DMS114 treated with DMSO at 0.1 percent for 48 hours (cell line): ENCODE measurements around the gene EIF5B.

ENCODE experiments used
- DNase-seq: peaks from one replicate; lab custom pipeline; 2025; ENCODE audit not compliant: unreplicated experiment; lab: John Stamatoyannopoulos, UW

EIF5B gene

DNA sequence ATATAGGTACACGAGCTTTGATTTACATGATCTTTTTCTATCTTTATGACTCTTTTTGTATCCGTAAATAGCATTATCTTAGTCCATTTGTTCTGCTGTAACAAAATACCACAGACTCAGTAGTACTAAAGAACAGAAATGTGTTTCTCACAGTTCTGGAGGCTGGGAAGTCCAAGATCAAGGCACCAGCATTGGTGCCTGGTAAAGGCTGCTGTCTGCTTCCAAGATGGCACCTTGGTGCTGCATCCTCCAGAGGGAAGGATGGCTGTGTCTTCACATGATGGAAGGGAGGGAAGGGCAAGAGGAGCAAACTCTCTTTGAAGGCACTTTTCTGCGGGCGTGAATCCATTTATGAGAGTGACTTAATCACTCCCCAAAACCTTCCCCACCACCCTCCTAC, 36.0 kb downstream of the EIF5B start:
- DNase-seq: no peak

DNA sequence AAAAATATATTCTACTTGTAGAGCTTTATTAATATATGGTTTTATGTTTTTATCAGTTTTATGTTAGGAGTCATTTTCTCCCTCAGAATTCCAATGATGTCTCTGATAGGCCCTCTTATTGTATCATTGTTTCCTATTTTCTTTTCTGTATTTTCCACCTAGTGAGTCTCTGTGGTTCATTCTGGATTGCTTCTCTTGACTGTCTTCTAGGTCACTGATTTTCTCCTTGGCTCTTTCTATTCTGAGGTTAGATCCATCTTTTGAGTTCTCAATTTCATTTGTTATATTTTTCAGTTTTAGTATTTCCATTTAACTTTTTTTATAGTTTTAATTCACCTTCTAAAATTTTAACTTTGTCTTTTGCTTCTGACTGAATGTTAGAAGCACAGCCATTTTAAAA, 37.6 kb downstream of the EIF5B start:
- DNase-seq: no peak

GRCh38 chr2:99376254-99376864, 39.2 kb downstream of the EIF5B start:
- DNase-seq: no peak

DNA sequence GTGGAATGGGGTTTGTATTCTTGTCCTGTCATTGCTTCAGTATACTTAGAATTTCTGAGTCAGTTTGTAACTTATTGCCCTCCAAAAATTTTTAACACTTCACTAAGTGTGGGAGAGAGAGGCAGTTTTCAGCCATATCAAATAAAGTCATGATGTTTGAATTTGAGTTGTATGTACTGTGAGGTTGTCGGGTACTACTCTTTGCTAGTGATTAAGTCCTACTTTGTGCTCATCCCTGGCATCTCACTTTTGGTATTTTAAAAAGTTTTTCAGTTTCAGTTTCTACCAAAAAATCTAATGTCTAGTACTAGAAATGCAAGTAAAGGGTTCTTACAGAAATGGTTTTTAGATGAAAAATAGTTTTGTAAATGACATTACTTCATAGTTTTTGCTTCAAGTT, 40.7 kb downstream of the EIF5B start:
- DNase-seq: no peak

DNA sequence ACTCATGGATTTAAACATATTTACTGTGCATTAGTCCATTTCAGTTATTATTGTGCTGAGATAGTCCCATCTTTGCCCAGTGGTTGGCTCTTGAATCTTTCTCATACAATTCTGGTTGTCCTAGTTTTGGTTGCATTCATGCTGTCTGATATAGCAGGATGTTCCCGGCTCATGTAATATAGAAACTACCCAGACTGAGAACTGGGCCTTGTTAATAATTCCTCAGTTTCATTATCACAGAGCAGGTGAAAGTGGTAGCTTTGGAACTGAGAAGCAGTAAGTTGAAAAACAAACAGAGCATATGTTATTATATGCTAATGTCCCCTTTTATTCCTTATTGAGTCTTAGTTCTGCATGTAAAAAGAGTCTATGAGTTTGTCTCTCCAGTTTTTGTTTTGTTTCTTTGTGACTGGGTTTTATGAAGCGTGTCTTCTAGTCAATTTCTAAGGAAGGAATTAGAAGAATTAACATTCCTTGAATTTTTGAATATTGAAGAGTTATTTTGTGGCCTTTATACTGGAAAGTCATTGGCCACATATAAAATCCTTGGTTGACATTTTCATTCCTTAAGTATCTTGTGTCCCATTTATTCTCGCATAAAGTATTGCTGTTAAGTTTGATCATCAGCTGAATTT, 43.3 kb downstream of the EIF5B start:
- DNase-seq: no peak

- no peak for DNase-seq
These were observed 45.0 kb downstream of the EIF5B start for GRCh38 chr2:99382143-99382542.

DNA sequence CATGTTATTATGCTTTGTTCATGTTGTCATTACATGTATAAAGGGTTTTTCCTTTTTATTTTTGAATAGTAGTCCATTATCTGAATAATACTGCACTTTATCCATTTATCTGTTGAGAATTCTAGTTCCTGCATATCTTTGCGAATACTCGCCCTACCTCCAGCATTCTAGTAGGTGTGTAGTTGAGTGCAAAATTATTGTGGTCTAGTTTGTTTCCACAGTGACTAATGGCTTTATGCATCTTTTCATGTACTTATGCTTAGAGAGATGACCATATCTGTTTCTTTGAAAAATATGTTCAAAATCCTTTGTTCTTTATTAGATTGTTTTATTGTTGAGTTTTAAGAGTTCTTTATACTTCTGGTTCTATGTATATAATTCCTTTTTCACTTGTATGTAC, 48.8 kb downstream of the EIF5B start:
- no peak for DNase-seq

GRCh38 chr2:99388892-99389291, 51.7 kb downstream of the EIF5B start:
- no peak for DNase-seq

DNA sequence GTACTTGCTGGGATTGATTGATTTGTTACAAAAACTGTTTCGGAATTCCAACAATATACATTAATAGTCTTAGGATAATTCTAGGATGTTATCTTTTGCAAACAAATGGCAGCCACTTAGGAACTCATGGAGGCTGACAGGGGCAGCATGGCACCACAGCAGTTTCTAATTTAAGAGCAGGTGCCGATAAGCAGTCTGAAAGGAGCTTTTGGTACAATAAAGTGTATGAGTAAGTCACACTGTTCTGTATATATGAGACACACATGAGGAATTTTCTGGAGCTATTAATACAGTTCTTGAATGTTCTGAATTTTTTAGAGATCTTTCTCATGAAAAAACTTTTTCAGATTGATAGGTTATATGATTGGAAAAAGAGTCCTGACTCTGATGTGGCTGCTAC, 52.2 kb downstream of the EIF5B start:
- no peak for DNase-seq

DNA sequence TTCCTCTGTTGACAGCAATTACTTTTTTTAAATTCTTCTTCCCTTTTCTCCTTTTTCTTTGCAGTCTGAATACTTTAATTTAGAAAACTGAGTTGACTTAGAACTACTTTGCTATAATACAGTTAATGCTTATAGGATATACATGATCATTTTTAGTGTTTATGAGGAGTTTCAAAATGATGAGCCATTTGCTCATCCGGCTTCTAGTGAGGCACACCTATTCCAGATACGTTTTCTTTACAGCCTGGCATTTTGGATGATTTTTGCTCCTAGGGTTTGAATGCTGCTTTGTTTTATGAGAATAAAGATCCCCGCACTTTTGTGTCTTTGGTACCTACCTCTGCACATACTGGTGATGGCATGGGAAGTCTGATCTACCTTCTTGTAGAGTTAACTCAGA, 52.8 kb downstream of the EIF5B start:
- no peak for DNase-seq

DNA sequence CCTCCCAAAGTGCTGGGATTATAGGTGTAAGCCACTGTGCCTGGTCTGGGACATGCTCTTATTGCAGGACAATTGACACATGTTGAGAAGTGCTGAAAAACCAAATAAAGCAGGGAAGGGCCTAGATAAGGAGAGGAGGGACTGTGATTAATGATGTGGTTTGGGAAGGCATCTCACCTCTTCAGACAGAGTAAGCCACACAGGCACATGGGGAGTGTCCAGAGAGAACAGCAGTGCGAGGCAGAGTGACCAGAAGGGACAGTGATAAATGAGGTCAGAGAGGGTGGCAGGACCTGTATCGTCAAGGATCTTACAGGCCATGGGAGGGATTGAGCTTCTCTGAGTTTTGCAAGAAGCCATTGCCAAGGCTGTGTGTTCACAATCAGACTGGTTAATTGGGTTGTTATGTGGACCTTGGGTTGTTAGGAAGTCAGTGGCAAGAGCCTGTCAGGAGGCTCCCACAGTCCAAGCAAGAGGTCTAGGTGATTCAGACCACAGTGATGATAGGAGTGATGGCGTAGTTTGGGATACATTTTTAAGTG, 58.5 kb downstream of the EIF5B start:
- DNase-seq: no peak

DNA sequence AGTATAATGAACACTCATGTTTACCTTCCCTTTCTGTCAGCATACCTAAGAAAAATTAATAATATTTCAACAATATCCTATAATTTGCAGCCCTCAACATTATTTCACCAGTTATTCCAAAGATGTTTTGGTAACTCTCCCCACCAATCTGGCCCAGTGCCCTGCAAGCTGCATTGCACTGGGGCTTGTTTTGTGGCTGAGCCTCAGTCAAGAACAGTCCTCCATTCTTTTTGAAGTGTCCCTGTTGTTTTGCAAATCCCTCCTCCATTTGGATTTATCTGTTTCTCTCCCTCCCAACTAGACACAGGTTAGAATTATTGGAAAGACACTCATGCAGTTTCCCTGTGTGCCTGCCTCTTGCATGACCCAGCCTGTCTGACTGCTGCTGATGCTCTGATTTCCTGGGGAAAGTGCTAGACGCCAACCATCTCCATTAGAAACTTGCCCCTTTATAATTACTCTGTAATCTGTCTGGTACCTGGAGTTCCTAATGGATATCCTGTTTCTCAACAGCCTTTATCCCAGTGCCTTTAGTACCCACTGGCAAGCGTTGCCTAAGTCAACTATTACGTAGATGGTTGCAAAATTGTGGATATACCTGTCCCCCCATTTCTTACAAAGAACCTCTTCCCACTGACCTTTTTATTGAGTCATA, 60.2 kb downstream of the EIF5B start:
- DNase-seq: no peak

DNA sequence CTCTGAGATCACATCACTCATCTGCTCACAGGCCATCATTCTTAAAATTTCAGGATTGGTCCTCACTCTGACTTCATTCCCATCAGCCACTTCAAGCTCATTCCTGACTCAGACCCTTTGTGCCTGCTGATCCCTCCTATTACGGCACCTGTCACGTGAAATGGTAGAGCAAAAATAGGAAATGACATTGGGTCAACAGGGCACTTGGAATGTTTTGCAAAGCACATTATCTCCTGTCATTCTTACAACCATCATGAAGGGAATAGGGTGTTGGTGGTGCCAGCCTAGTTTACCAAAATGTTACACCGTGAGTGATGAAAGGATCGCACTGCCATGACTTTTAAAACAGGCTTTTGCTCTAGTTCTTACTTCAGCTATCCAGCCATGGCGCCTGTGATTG, 61.1 kb downstream of the EIF5B start:
- DNase-seq: no peak

GRCh38 chr2:99399063-99399462, 61.9 kb downstream of the EIF5B start:
- DNase-seq: no peak

GRCh38 chr2:99399795-99400194, 62.6 kb downstream of the EIF5B start:
- no peak for DNase-seq

GRCh38 chr2:99401841-99402240, 64.7 kb downstream of the EIF5B start:
- no peak for DNase-seq

DNA sequence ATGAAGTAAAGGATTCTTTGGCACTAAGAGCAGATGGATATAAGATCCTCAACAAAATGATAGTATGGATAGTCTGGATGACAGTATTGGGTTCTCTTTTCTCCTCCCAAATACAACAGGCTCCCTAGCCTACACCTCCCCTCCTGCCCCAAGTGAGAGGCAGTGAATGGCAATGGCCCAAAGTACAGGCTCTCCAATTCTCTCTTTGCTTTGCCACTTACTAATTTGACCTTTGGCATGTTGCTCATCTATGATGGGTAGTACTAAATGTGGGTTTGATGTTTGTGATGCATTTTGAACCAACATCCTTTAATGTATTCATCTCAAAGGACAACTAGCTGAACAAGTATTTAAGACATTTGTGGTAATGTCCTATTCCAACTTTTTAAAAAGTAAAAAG, 65.9 kb downstream of the EIF5B start:
- no peak for DNase-seq

- DNase-seq: no peak
These were observed 66.3 kb downstream of the EIF5B start for GRCh38 chr2:99403524-99403923.

DNA sequence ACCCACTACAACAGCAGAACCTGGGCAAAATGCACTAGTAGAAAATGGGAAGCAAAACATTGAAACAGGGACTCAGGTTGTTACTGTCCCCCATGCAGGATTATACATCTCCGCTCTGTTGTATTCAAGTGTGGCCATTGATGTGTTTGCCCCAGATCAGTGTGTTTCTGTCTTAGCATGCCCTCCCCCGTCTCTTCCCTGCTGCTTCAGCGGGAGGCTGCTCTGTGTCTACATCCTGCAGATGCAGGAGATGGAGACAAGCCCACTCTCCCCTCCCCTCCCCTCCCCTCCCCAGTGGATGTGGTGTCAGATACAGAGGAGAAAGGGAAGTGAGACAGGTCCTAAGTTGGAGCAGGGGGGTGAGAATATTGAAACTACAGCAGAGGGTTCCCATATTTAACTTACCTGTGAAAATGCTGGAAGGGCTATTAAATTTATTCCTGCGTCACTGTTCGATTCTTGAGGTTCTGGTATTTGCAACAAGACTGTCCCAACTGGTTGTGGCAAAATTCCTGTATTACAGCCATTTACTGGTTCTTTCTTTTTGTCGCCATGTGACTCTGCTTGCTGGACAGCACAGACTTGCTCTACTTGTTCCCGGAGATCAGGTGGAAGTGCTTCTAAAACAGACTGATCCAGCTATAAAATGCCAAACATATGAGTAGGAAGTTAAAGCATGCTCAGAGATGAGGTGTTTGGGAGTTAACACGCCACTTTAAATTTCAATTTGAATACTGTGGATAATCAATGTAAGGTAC, 67.0 kb downstream of the EIF5B start:
- DNase-seq: no peak

DNA sequence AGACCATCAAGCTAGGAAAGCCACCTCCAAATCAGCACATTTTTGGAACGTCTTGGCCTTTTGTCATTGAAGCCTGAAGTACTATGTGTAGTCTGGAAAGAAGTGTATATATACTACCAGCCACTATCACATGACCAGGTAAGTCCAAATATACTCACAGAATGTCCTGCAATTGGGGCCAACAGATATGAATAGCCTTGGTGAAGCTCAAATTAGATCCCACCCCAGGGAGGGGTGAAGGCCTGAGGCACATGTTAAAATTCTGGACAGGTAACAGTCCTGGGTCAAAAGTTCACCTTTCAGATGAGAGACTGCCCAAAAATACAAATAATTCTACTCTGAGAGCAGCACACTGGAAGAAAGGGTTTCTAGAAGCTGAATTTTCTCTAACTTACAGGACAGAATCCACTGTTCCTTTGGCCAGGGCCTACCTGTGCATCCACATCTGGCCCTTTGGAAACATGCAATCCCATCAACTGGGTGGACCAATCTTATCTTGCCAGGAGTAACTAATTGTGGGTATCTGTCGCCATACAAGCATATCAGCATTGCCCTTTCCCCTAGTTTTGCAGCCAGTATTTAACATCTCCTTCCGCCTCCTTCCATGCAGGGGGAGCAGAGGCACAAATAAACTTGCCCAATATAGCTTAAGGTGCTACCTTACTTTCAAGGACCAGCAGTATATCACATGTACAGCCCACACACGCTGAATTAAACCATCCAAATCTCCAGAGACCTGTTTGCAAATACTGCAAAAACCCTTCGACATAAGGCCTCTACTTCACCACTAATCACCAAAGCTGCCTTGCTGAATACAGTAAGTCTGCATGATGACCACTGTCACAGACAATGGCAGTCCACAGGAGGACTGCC, 67.8 kb downstream of the EIF5B start:
- no peak for DNase-seq

DNA sequence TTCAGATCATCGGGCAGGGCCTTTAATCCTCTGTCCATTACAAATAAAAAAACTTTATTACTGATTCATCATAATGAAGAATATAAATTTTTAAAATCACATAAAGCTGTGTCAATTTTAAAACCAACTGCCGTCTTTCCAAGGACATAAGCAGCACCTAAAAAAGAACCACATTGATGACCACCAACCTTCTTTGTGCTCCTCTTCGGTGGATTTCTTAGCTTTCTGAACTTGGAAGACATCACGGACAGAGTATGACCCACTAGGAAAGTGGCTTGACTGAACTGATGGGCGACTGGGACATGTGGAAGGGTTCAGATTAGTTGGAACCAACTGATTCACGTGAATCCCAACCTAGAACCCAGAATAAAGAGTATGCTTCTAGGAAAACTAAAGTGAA, 68.9 kb downstream of the EIF5B start:
- no peak for DNase-seq
